Breast epithelium (tissue), 4 donors: Measurements from ENCODE around the gene GALNT7. TPM values are rescaled to one million over a fixed set of nuclear protein-coding genes. Genes with fewer than 3 reads are reported as not detected.
"Not testable (repeated sequence)": the region's sequence is repeated elsewhere in the genome, so short reads cannot be mapped to it uniquely, and the experiment has no call there.

Source experiments
- DNase-seq, 2 donors: peaks; one replicate each; pipeline ENCODE4 v3.0.0-alpha.2; 2019; ENCODE audit warnings: low spot score in 2 of 2
- H3K27ac ChIP-seq, 2 donors: fragments of 200-600 bp; sonication (generic) in 1 of 2; one replicate each; pipeline ENCODE4 v1.5.1; 2016 to 2019; ENCODE audit warnings: mild to moderate bottlenecking in 1 of 2
- H3K27me3 ChIP-seq, 2 donors: fragments of 200-600 bp; sonication (generic) in 1 of 2; one replicate each; pipeline versions ENCODE4 v1.5.1 to v1.6.0; 2017 to 2019; ENCODE audit warnings: control low read depth in 1 of 2, mild to moderate bottlenecking in 1 of 2
- H3K36me3 ChIP-seq: fragments of 200-600 bp; one replicate; pipeline ENCODE4 v1.5.1; 2019
- H3K4me1 ChIP-seq, 2 donors: fragments of 200-600 bp; sonication (generic); one replicate each; pipeline ENCODE4 v1.5.1; 2016 to 2019; ENCODE audit warnings: control low read depth in 1 of 2
- H3K4me3 ChIP-seq, 3 donors: fragments of 200-600 bp; sonication (generic); 1 replicate in 2 of 3; 2 replicates in 1 of 3; pipeline ENCODE4 v1.5.1; 2016 to 2019; ENCODE audit warnings: mild to moderate bottlenecking in 3 of 3, moderate library complexity in 2 of 3
- H3K9me3 ChIP-seq, 2 donors: fragments of 200-600 bp; sonication (generic) in 1 of 2; one replicate each; pipeline ENCODE4 v1.5.1; 2016 to 2019; ENCODE audit warnings: control low read depth in 1 of 2
- CTCF ChIP-seq, 3 donors: fragments of 450-650 bp; IDR thresholded peaks; one replicate each; pipeline ENCODE4 v1.5.1; 2016 to 2017; ENCODE audit warnings: antibody characterized with exemption in 3 of 3, mild to moderate bottlenecking in 3 of 3, moderate library complexity in 3 of 3
- POLR2A ChIP-seq: fragments of 450-650 bp; IDR thresholded peaks from one replicate; pipeline ENCODE4 v1.6.1; 2016; ENCODE audit warnings: antibody characterized with exemption, mild to moderate bottlenecking, moderate library complexity
- POLR2AphosphoS5 ChIP-seq, 3 donors: sonication (generic); formaldehyde crosslinking; IDR thresholded peaks; one replicate each; pipeline ENCODE4 v1.6.1; 2017; ENCODE audit warnings: antibody characterized with exemption in 3 of 3
- intact Hi-C: fragments of 100-400 bp; cut with DNase I; formaldehyde crosslinking; loops from one replicate; pipeline ENCODE4 v1.15.1; 2023; ENCODE audit warnings: low total_unique reads
- total RNA-seq, 3 donors: library from RNA; depleted of rRNA; stranded (reverse); fragments of >200 nt; gene quantifications; one replicate each; pipeline ENCODE4 v1.1.0, GENCODE V29; 2016

The GALNT7 gene
- total RNA-seq, 3 donors from 2014 or later: 10.7 to 67.2 (median 52.2) TPM

GRCh38 chr4:173217727-173218126, 49.1 kb downstream of the GALNT7 start:
- intact Hi-C loops: no loop called here
- TF ChIP-seq POLR2AphosphoS5 (IDR thresholded peaks at IDR 0.05): no peak
- TF ChIP-seq CTCF (IDR thresholded peaks at IDR 0.05): no peak
- TF ChIP-seq POLR2A: no peak

GRCh38 chr4:173218411-173219125, 50.0 kb downstream of the GALNT7 start:
- H3K36me3 ChIP-seq: no peaks in the 10 kb centered on the region
- intact Hi-C loops: no loop called here
- H3K9me3 ChIP-seq: no peaks in the 10 kb centered on the region
- no peaks in the 10 kb centered on the region for H3K4me1 ChIP-seq
- H3K27me3 ChIP-seq: no peaks in the 10 kb centered on the region
- H3K4me3 ChIP-seq: no peak overlapping the region
- H3K27ac ChIP-seq: no peak overlapping the region
- TF ChIP-seq CTCF (IDR thresholded peaks at IDR 0.05) (no peak), POLR2AphosphoS5 (IDR thresholded peaks at IDR 0.05) (no peak), POLR2A (no peak)
- DNase-seq: no peak

More at GRCh38 chr4:173217727-173218126, 49.1 kb downstream of the GALNT7 start:
- no peak overlapping the region for H3K27ac ChIP-seq
- no peaks in the 10 kb centered on the region for H3K36me3 ChIP-seq
- no peak overlapping the region for H3K4me3 ChIP-seq
- H3K9me3 ChIP-seq: no peaks in the 10 kb centered on the region
- H3K4me1 ChIP-seq: no peaks in the 10 kb centered on the region
- H3K27me3 ChIP-seq: no peaks in the 10 kb centered on the region
- no peak for DNase-seq

- H3K4me1 ChIP-seq, H3K4me3 ChIP-seq, H3K9me3 ChIP-seq, H3K27ac ChIP-seq, H3K36me3 ChIP-seq, DNase-seq, intact Hi-C loops, H3K27me3 ChIP-seq: not testable (repeated sequence)
Observed at GRCh38 chr4:173219126-173219437, 50.5 kb downstream of the GALNT7 start.

GRCh38 chr4:173223743-173224142, 55.1 kb downstream of the GALNT7 start:
- no peaks in the 10 kb centered on the region for H3K9me3 ChIP-seq
- no peak for TF ChIP-seq CTCF (IDR thresholded peaks at IDR 0.05)
- no peak for TF ChIP-seq POLR2A
- TF ChIP-seq POLR2AphosphoS5 (IDR thresholded peaks at IDR 0.05): no peak
- intact Hi-C loops: no loop called here

DNA sequence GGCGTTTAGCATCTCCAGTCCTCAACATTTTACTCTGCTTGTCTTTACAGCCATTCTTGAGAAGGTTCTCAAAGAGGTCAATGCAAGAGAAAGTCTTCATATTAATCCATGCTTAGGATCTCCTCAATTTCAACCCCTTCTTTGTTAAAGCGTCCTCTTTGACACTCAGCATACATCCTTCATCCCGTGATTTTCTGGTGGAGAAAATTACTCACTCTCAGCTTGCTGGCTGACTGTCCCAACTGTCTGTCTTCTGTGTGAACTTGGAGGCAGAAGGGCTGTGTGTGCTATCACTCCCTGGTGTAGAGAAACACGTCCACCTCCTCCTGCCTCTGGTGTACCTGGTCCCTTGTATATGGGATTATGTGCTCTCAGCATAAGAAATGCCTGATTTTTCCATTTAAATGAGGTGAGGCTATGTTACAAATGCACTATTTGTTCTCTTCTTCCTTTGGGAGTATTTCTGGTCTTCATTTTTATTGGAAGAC, 57.8 kb downstream of the GALNT7 start:
- intact Hi-C loops: no loop called here
- no peak overlapping the region for H3K27ac ChIP-seq

More at GRCh38 chr4:173223743-173224142, 55.1 kb downstream of the GALNT7 start:
- DNase-seq: no peak
- H3K27ac ChIP-seq: no peak overlapping the region
- H3K27me3 ChIP-seq: no peaks in the 10 kb centered on the region
- H3K4me3 ChIP-seq: no peak overlapping the region
- H3K4me1 ChIP-seq: no peaks in the 10 kb centered on the region
- no peaks in the 10 kb centered on the region for H3K36me3 ChIP-seq

More for the DNA sequence above, 57.8 kb downstream of the GALNT7 start:
- Histone ChIP-seq H3K4me3 (no peak overlapping the region), H3K27me3 (no peaks in the 10 kb centered on the region), H3K9me3 (no peaks in the 10 kb centered on the region), H3K36me3 (no peaks in the 10 kb centered on the region), H3K4me1 (no peaks in the 10 kb centered on the region)
- DNase-seq: no peak
- no peak for TF ChIP-seq POLR2A
- no peak for TF ChIP-seq CTCF (IDR thresholded peaks at IDR 0.05)
- no peak for TF ChIP-seq POLR2AphosphoS5 (IDR thresholded peaks at IDR 0.05)
